SU-DHL-6 (cell line): Measurements from ENCODE around the gene STT3B.

Experiments used
- CTCF ChIP-seq: fragments of 200-600 bp; sonication (generic); IDR thresholded peaks from one replicate; pipeline ENCODE4 v1.5.1; 2017; ENCODE audit warnings: antibody characterized with exemption, mild to moderate bottlenecking, low read length, moderate library complexity; ENCODE audit not compliant: insufficient read depth, poor library complexity, severe bottlenecking
- EZH2phosphoT487 ChIP-seq: fragments of 200-600 bp; sonication (generic), shearing (Covaris generic); conservative IDR thresholded peaks from 2 replicates; pipeline ENCODE4 v1.6.1; 2018; ENCODE audit warnings: mild to moderate bottlenecking, antibody characterized with exemption, low read length, moderate library complexity, mixed read lengths

GRCh38 chr3:31614162-31614921, 81.6 kb downstream of the STT3B start:
- TF ChIP-seq CTCF (no peak), EZH2phosphoT487 (no peak)
